HepG2 (cell line): ENCODE results near the gene YIPF3. TPM values are rescaled to one million over a fixed set of nuclear protein-coding genes. Genes with fewer than 3 reads are reported as not detected.

Experiments used
- AGO2 ChIP-seq: fragments of 200-400 bp; formaldehyde crosslinking; optimal IDR thresholded peaks from 2 replicates; pipeline ENCODE3; 2017; ENCODE audit warnings: mild to moderate bottlenecking, low read depth, low read length, moderate library complexity
- ARNT ChIP-seq: fragments of 450-650 bp; IDR thresholded peaks from 2 replicates; pipeline ENCODE4 v1.6.1; 2017
- BRD4 ChIP-seq: sonication (generic); formaldehyde crosslinking; IDR thresholded peaks from 2 replicates; pipeline ENCODE4 v1.4.0; 2020; ENCODE audit warnings: missing genetic modification reagents
- CHD2 ChIP-seq: IDR thresholded peaks from 2 replicates; pipeline ENCODE4 v1.6.1; 2011; ENCODE audit warnings: low read depth, low read length, improper control_type of control experiment
- FOXA1 ChIP-seq, 2 experiments: fragments of 450-650 bp in 1 of 2; sonication (generic) in 1 of 2; formaldehyde crosslinking in 1 of 2; IDR thresholded peaks; 2 replicates each; pipeline versions ENCODE4 v1.4.0 to v1.6.1; 2016 to 2020; ENCODE audit warnings: missing genetic modification reagents in 1 of 2
- GFI1 ChIP-seq: sonication (generic); formaldehyde crosslinking; IDR thresholded peaks from 2 replicates; pipeline ENCODE4 v1.5.0; 2020; ENCODE audit warnings: missing genetic modification reagents, mild to moderate bottlenecking, borderline replicate concordance
- JUNB ChIP-seq: sonication (generic); formaldehyde crosslinking; IDR thresholded peaks from 2 replicates; pipeline ENCODE4 v1.8.0; 2022; ENCODE audit warnings: missing genetic modification reagents, mild to moderate bottlenecking, borderline replicate concordance
- MXI1 ChIP-seq: IDR thresholded peaks from 3 replicates; pipeline ENCODE4 v1.6.1; 2012; ENCODE audit warnings: low read depth, low read length, inconsistent platforms, borderline replicate concordance
- NCOR1 ChIP-seq: fragments of 200-600 bp; sonication (generic); IDR thresholded peaks from 2 replicates; pipeline ENCODE4 v1.7.0; 2017; ENCODE audit warnings: antibody characterized with exemption, low read length, borderline replicate concordance
- SOX6 ChIP-seq, 2 experiments: fragments of 450-650 bp in 1 of 2; sonication (generic) in 1 of 2; formaldehyde crosslinking in 1 of 2; IDR thresholded peaks; 2 replicates each; pipeline versions ENCODE4 v1.4.0 to v1.6.1; 2017 to 2020; ENCODE audit warnings: antibody characterized with exemption in 1 of 2, mild to moderate bottlenecking in 1 of 2, missing genetic modification reagents in 1 of 2
- SP5 ChIP-seq: IDR thresholded peaks from 2 replicates; pipeline ENCODE4 v1.6.1; 2016; ENCODE audit warnings: low read depth, borderline replicate concordance
- SRSF9 ChIP-seq: fragments of 200-400 bp; formaldehyde crosslinking; IDR thresholded peaks from 2 replicates; pipeline ENCODE4 v1.6.1; 2018; ENCODE audit warnings: borderline replicate concordance, mild to moderate bottlenecking, low read depth, low read length; ENCODE audit not compliant: insufficient read depth, poor library complexity, severe bottlenecking
- TARDBP ChIP-seq: sonication (generic); formaldehyde crosslinking; IDR thresholded peaks from 2 replicates; pipeline ENCODE4 v1.8.0; 2022; ENCODE audit warnings: mild to moderate bottlenecking, missing genetic modification reagents
- ZNF768 ChIP-seq: sonication (generic); formaldehyde crosslinking; IDR thresholded peaks from 2 replicates; pipeline ENCODE4 v1.4.0; 2020; ENCODE audit warnings: missing genetic modification reagents
- polyA plus RNA-seq, 8 experiments: library from polyadenylated mRNA; depleted of rRNA in 3 of 8; stranded (reverse) in 7 of 8; unstranded in 1 of 8; fragments of >200 nt; fragmentation: Illumina TruSeq in 4 of 8; extraction: Trizol in 4 of 8; gene quantifications; 2 replicates each; pipeline versions ENCODE4 v1.2.1 to v1.2.3, GENCODE V29; 2011 to 2016; ENCODE audit warnings: low read depth in 4 of 8, missing spikeins in 1 of 8, mixed read lengths in 1 of 8; ENCODE audit not compliant: insufficient read depth in 1 of 8
- total RNA-seq, 5 experiments: library from RNA; depleted of rRNA; stranded (reverse); fragments of >200 nt; fragmentation: Illumina TruSeq; extraction: Trizol; gene quantifications; 2 replicates each; pipeline ENCODE4 v1.2.3, GENCODE V29; 2016; ENCODE audit warnings: low read depth in 1 of 5
- TF ChIP-seq, protein P1 (sequence below): IDR thresholded peaks from 2 replicates; pipeline ENCODE4 v1.4.0; 2020; ENCODE audit warnings: mild to moderate bottlenecking, missing genetic modification reagents
- TF ChIP-seq, protein P2 (sequence below): sonication (generic); formaldehyde crosslinking; IDR thresholded peaks from 2 replicates; pipeline ENCODE4 v1.4.0; 2020; ENCODE audit warnings: missing genetic modification reagents, borderline replicate concordance
- TF ChIP-seq, protein P3 (sequence below): sonication (generic); formaldehyde crosslinking; IDR thresholded peaks from 2 replicates; pipeline ENCODE4 v1.8.0; 2022; ENCODE audit warnings: mild to moderate bottlenecking, missing genetic modification reagents; ENCODE audit not compliant: insufficient replicate concordance
- TF ChIP-seq, protein P4 (sequence below): sonication (generic); formaldehyde crosslinking; IDR thresholded peaks from 2 replicates; pipeline ENCODE4 v1.8.0; 2022; ENCODE audit warnings: missing genetic modification reagents, mild to moderate bottlenecking, moderate library complexity, borderline replicate concordance

Gene YIPF3
- total and polyA plus RNA-seq, 2 of the 13 experiments (the other 11 are each of a cell fraction or from before 2014, with no cell fraction given), result 107 to 206 TPM

DNA sequence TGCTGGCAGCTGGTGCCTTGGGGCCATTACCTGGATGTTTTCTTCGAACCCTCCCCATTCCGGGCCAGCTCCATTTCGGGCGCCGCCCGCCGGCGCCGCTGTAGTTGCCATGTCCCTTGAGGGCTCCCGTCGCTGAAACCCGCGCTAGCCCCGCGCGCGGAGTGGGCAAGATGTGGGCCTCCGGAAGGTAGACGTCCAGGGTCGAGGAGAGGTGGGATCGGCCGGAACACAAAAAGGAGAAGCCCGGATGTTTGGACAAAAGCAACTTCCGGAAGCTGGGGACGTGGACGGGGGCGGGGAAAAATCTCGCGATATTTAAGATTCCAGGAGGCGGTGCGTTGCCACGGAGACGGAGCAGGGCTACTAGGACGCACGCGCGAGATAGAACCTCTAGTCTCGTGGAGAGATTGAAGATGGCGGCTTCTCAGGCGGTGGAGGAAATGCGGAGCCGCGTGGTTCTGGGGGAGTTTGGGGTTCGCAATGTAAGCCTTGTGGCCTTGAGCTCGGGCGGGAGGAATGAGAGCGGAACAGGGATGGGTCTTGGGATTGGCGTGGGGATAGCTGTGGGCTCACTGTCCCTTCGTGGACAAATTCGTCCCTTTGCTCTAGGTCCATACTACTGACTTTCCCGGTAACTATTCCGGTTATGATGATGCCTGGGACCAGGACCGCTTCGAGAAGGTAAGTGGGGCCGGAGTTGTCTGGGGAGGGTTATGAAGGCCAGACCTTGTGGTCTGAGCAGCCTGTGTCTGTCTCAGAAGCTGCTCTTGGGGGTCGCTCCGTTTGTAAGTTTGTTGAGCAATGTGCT is at the start of gene YIPF3, which contains the start of gene POLR1C (continued):
- TF ChIP-seq NCOR1 (peak; percentile 27; the same call in 1 of the 2 replicates), BRD4 (CRISPR knock-in tag) (peak; percentile 87), AGO2 (peak; percentile 52), GFI1 (CRISPR knock-in tag) (peak; percentile 50; the same call in 1 of the 2 replicates), SP5 (CRISPR knock-in tag) (peak; percentile 62; the same call in 1 of the 2 replicates), ARNT (no peak), JUNB (no peak), FOXA1 (IDR thresholded peaks at IDR 0.05) (no peak), FOXA1 (CRISPR knock-in tag; IDR thresholded peaks at IDR 0.05) (peak; percentile 49; the same call in 1 of the 2 replicates), TARDBP (peak; percentile 86; the same call in 1 of the 2 replicates), SRSF9 (no peak), SOX6 (IDR thresholded peaks at IDR 0.05) (no peak), SOX6 (CRISPR knock-in tag; IDR thresholded peaks at IDR 0.05) (peak; percentile 76), ZNF768 (CRISPR knock-in tag) (peak; percentile 78), CHD2 (peak; percentile 96), MXI1 (peak; percentile 99)
- TF ChIP-seq, protein P1, sequence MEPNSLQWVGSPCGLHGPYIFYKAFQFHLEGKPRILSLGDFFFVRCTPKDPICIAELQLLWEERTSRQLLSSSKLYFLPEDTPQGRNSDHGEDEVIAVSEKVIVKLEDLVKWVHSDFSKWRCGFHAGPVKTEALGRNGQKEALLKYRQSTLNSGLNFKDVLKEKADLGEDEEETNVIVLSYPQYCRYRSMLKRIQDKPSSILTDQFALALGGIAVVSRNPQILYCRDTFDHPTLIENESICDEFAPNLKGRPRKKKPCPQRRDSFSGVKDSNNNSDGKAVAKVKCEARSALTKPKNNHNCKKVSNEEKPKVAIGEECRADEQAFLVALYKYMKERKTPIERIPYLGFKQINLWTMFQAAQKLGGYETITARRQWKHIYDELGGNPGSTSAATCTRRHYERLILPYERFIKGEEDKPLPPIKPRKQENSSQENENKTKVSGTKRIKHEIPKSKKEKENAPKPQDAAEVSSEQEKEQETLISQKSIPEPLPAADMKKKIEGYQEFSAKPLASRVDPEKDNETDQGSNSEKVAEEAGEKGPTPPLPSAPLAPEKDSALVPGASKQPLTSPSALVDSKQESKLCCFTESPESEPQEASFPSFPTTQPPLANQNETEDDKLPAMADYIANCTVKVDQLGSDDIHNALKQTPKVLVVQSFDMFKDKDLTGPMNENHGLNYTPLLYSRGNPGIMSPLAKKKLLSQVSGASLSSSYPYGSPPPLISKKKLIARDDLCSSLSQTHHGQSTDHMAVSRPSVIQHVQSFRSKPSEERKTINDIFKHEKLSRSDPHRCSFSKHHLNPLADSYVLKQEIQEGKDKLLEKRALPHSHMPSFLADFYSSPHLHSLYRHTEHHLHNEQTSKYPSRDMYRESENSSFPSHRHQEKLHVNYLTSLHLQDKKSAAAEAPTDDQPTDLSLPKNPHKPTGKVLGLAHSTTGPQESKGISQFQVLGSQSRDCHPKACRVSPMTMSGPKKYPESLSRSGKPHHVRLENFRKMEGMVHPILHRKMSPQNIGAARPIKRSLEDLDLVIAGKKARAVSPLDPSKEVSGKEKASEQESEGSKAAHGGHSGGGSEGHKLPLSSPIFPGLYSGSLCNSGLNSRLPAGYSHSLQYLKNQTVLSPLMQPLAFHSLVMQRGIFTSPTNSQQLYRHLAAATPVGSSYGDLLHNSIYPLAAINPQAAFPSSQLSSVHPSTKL, result peak; percentile 57; the same call in 1 of the 2 replicates
- TF ChIP-seq, protein P2, sequence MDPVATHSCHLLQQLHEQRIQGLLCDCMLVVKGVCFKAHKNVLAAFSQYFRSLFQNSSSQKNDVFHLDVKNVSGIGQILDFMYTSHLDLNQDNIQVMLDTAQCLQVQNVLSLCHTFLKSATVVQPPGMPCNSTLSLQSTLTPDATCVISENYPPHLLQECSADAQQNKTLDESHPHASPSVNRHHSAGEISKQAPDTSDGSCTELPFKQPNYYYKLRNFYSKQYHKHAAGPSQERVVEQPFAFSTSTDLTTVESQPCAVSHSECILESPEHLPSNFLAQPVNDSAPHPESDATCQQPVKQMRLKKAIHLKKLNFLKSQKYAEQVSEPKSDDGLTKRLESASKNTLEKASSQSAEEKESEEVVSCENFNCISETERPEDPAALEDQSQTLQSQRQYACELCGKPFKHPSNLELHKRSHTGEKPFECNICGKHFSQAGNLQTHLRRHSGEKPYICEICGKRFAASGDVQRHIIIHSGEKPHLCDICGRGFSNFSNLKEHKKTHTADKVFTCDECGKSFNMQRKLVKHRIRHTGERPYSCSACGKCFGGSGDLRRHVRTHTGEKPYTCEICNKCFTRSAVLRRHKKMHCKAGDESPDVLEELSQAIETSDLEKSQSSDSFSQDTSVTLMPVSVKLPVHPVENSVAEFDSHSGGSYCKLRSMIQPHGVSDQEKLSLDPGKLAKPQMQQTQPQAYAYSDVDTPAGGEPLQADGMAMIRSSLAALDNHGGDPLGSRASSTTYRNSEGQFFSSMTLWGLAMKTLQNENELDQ (CRISPR knock-in tag), result no peak
- TF ChIP-seq, protein P3, sequence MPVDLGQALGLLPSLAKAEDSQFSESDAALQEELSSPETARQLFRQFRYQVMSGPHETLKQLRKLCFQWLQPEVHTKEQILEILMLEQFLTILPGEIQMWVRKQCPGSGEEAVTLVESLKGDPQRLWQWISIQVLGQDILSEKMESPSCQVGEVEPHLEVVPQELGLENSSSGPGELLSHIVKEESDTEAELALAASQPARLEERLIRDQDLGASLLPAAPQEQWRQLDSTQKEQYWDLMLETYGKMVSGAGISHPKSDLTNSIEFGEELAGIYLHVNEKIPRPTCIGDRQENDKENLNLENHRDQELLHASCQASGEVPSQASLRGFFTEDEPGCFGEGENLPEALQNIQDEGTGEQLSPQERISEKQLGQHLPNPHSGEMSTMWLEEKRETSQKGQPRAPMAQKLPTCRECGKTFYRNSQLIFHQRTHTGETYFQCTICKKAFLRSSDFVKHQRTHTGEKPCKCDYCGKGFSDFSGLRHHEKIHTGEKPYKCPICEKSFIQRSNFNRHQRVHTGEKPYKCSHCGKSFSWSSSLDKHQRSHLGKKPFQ (CRISPR knock-in tag), result peak; percentile 42
- TF ChIP-seq, protein P4, sequence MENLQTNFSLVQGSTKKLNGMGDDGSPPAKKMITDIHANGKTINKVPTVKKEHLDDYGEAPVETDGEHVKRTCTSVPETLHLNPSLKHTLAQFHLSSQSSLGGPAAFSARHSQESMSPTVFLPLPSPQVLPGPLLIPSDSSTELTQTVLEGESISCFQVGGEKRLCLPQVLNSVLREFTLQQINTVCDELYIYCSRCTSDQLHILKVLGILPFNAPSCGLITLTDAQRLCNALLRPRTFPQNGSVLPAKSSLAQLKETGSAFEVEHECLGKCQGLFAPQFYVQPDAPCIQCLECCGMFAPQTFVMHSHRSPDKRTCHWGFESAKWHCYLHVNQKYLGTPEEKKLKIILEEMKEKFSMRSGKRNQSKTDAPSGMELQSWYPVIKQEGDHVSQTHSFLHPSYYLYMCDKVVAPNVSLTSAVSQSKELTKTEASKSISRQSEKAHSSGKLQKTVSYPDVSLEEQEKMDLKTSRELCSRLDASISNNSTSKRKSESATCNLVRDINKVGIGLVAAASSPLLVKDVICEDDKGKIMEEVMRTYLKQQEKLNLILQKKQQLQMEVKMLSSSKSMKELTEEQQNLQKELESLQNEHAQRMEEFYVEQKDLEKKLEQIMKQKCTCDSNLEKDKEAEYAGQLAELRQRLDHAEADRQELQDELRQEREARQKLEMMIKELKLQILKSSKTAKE (CRISPR knock-in tag), result no peak
